NOMO-1 (cell line): Measurements from ENCODE around the gene CHKB.
A peak's percentile ranks its signal among the peaks of the same experiment; 100 is the strongest.

Source experiments
- DNase-seq, 2 experiments: peaks; one replicate each; lab custom pipeline; 2025; ENCODE audit not compliant: unreplicated experiment in 2 of 2; lab: John Stamatoyannopoulos, UW

CHKB gene

GRCh38 chr22:50556703-50557102 is 25.9 kb downstream of the CHKB start:
- DNase-seq, result no peak

- no peak for DNase-seq
Observed at GRCh38 chr22:50553310-50553709, 29.3 kb downstream of the CHKB start.

GRCh38 chr22:50551160-50551752 is 31.4 kb downstream of the CHKB start:
- no peak for DNase-seq

GRCh38 chr22:50550395-50550794 is 32.3 kb downstream of the CHKB start:
- no peak for DNase-seq

- DNase-seq, result no peak
Observed at GRCh38 chr22:50548921-50549790, 33.5 kb downstream of the CHKB start.

- no peak for DNase-seq
Observed at GRCh38 chr22:50548040-50548920, 34.4 kb downstream of the CHKB start.

- DNase-seq, result no peak
Observed at GRCh38 chr22:50547263-50547985, 35.2 kb downstream of the CHKB start.

GRCh38 chr22:50546326-50547262 is 36.1 kb downstream of the CHKB start:
- no peak for DNase-seq

- DNase-seq, result no peak
Observed at GRCh38 chr22:50545522-50546325, 36.9 kb downstream of the CHKB start, which contains the start of gene KLHDC7B. Gene KLHDC7B (plus strand): TSS chr22:50545899. CDS start chr22:50546244, 345 bp downstream.

- DNase-seq, result no peak
Observed at GRCh38 chr22:50544746-50545253, 37.8 kb downstream of the CHKB start.

- peak; percentile 79 to 81 for DNase-seq
Observed at GRCh38 chr22:50544078-50544745, 38.4 kb downstream of the CHKB start.

GRCh38 chr22:50542416-50542927 is 40.2 kb downstream of the CHKB start:
- peak; percentile 75 to 94 for DNase-seq

- peak; percentile 68 to 78 for DNase-seq
Observed at GRCh38 chr22:50541667-50542026, 41.0 kb downstream of the CHKB start.

GRCh38 chr22:50540381-50540780 is 42.3 kb downstream of the CHKB start:
- no peak for DNase-seq

GRCh38 chr22:50537765-50538164 is 44.9 kb downstream of the CHKB start:
- peak in 1 of 2 experiments; percentile 40 for DNase-seq

- DNase-seq, result no peak
Observed at GRCh38 chr22:50536226-50536625, 46.4 kb downstream of the CHKB start.

GRCh38 chr22:50535113-50535512 is 47.5 kb downstream of the CHKB start:
- no peak for DNase-seq
